ENCODE data around the gene NACAD.

The NACAD gene

GRCh38 chr7:45098983-45099839 is 10.4 kb upstream of the NACAD start:
- in situ Hi-C loops (cut with MboI; ENCODE audit: low sequenced_read_pairs), result no loop called here

- in situ Hi-C loops (cut with MboI; ENCODE audit: low sequenced_read_pairs), result no loop called here
These were observed 4.1 kb upstream of the NACAD start for GRCh38 chr7:45092931-45093235.

DNA sequence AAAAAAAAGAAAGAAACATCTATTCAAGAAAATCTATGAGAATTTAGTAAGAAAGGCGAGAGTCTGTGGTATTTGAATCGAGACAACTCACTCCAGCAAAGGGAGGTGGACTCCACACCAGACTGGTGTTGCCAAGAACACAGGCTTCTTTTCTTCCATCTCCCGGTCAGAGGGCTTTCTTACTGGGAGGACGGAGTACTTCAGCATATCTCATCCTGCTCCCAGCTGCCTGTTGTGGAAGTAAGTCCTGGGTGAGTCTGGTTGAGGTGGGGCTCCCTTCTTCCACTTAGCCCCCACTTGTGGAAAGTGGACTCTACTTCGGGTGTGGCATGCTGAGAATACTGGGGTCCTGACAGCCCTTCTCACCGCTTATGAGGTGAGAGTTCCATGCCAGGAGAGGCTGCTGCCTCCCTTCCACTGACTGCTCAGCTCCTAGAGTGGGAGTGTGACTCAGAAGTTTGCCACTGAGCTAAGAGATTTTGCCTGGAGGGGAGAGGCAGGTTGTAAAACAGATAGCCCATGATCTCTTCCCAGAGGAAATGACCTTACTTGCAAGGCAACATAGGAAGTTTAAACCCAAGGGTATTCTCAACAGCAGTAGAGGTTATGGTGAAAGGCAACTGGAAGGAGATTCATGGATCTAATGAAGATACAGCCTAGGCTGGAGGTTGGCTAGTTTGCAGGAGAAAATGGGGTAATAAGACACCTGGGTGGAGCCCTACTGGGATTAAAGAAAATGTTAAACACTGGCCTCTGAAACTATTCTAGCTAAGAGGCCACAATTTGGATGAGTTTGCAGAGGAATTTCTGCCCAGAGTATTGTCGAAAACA is 3.5 kb upstream of the NACAD start:
- in situ Hi-C loops (cut with MboI; ENCODE audit: low sequenced_read_pairs), result no loop called here

GRCh38 chr7:45089341-45089891 is 647 bp upstream of the NACAD start:
- in situ Hi-C loops (cut with MboI; ENCODE audit: low sequenced_read_pairs), result no loop called here

GRCh38 chr7:45088146-45088701 is 545 bp downstream of the NACAD start:
- in situ Hi-C loops (cut with MboI; ENCODE audit: low sequenced_read_pairs), result no loop called here

- in situ Hi-C loops (cut with MboI; ENCODE audit: low sequenced_read_pairs), result no loop called here
These were observed 1.2 kb downstream of the NACAD start for GRCh38 chr7:45087301-45088145.

DNA sequence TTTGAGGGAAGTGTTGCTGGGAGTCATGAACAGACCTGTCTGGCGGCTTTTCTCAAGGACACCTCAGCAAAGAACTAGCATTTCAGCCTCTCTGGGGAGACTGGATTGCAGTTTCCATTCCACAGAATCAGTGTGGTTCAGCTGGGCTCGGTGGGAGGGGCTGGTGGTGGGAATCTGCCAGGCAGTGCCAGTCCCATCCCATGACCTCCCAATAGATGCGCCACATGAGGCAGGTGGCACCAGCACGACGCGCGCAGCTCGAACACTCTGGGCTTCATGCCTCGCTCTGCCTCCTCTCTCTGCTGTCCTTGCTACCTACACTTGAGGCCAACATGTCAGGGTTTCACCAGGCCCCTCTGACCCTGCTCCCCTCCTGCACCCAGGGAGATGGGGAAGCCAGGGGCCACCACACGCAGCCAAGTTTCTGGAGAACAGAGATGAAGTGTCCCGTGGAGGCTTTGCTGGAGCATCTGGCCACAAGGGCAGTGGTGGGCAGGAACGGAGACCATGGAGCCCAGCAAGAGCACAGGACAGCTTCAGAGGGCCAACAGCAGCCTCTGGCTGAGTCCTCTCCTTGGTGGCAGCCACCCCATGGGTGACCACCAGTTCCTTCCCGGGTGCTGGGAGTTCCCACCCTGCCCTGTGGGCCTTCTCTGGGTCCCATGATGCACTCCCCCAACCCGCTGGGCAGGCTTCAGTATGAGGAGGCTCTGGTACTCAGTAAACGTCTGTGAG is 2.3 kb downstream of the NACAD start:
- in situ Hi-C loops (cut with MboI; ENCODE audit: low sequenced_read_pairs), result no loop called here

DNA sequence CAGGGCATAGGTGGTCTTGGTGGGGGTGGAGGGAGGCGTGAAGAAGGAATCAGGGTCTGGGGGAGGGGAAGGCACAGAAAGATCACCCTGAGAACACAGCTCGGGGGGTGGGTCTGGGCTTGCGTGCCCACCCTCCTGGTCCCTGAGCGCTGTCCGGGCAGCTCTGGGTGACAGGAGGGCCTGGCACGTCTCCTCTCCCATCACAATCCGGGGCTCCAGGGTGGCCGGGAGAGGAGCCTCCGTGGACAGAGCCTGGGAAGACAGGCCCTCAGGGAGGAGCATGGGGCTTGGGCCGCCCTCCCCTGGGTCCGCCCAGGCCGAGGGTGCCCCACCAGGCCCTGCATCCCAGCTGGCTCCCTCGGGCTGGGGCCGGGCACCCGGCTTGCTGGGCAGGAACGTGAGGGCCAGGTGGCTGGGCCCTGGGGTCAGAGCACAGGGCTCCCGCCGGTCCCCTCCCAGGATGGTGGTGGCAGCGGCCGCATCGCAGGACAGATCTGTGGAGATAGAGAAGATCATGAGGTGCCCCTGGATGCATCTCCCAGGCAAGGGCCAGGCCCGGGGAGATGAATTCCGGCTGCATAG is 3.1 kb downstream of the NACAD start:
- in situ Hi-C loops (cut with MboI; ENCODE audit: low sequenced_read_pairs), result no loop called here

DNA sequence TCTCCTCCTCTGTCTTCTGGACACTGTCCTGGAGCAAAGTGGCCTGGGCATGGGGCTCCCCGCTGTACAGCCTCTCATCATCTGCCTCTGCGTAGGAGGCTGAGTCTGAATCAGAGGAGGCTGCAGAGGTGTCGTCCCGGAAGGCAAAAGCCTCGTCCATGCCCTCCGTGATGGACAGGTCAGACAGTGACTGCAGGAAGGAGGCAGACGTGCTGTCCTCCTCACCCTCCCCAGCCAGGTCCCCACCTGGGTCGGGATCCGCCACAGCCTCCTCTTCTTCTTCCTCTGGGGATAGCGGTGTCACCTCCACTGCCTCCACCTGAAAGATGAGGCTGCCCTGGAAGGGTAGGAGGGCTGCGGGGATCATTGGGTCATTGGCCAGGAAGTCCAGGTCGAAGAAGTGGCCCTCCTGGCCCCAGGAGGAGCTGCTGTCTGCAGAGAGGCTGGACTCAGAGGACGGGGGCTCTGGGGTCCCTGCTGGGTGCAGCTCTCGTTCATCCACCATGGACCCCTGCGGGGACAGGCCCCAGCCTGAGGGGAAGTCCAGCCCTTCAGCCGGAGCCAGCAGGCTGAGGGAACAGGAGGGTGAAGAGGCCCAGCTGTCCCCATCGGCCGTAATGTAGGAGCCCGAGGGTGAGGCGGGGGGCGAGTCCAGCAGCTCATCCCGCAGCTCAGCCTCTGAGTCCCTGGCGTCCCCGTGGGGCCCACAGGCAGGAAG is 3.7 kb downstream of the NACAD start:
- in situ Hi-C loops (cut with MboI; ENCODE audit: low sequenced_read_pairs), result no loop called here

DNA sequence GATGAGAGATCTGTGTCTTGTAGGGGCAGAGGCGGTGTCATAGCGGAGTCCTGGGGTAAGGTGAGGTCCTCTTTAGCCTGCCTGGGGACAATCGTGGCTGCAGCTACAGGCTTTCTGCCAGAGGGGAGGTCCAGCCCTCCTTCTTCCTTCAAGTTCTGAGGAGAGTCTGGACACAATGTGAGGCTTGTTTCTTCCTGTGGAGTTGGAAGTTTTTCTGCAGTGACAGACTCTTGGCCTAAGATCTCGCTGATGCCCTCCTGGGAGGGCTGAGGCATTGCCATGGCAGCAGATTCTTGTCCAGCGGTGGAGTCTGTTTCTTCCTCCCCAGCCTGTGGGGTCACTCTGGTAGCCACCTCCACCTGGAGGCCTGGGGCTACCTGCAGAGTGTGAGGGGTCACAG is 4.4 kb downstream of the NACAD start:
- in situ Hi-C loops (cut with MboI; ENCODE audit: low sequenced_read_pairs), result no loop called here

- in situ Hi-C loops (cut with MboI; ENCODE audit: low sequenced_read_pairs), result no loop called here
These were observed 5.9 kb downstream of the NACAD start for GRCh38 chr7:45082831-45083331.

DNA sequence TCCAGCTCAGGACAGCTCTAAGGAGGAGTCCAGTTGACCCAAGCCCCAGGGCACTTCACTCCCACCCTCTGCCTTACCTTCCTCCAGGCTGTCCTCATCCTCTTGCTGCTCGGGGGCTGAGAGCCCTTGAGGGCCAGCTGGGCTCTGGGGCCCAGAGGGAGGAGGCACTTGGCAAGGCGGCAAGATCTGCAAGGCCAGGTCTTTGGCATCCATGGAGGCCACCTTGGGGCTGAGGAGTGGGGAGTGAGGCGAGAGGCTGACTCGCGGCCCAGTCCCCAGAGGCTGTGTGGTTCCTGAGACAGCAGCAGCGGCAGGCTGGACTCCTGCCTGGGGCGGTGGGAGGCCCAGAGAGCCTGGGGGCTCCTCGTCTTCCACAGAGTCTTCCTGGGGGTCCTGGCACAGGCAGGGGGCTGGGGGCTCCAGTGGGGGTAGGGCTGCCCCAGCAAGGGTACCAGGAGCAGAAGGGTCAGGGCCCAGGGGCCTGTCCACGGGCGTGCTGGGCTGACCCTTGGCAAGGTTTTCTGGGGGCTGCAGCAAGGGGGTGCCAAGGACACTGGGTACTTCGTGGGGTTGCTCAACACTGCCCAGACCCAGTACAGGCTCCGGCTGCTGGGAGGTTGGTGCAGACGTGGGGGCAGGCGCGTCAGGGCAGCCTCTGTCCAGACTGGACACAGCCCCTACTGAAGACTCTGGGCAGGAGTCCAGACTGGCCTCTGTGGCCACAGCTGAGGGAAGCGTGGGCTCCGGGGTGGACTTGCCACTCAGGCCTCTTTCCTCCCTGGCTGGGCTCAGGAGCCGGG is 6.5 kb downstream of the NACAD start:
- in situ Hi-C loops (cut with MboI; ENCODE audit: low sequenced_read_pairs), result no loop called here

- in situ Hi-C loops (cut with MboI; ENCODE audit: low sequenced_read_pairs), result no loop called here
These were observed 7.1 kb downstream of the NACAD start for GRCh38 chr7:45081670-45081974.

GRCh38 chr7:45080958-45081669 is 7.7 kb downstream of the NACAD start:
- in situ Hi-C loops (cut with MboI; ENCODE audit: low sequenced_read_pairs), result no loop called here

DNA sequence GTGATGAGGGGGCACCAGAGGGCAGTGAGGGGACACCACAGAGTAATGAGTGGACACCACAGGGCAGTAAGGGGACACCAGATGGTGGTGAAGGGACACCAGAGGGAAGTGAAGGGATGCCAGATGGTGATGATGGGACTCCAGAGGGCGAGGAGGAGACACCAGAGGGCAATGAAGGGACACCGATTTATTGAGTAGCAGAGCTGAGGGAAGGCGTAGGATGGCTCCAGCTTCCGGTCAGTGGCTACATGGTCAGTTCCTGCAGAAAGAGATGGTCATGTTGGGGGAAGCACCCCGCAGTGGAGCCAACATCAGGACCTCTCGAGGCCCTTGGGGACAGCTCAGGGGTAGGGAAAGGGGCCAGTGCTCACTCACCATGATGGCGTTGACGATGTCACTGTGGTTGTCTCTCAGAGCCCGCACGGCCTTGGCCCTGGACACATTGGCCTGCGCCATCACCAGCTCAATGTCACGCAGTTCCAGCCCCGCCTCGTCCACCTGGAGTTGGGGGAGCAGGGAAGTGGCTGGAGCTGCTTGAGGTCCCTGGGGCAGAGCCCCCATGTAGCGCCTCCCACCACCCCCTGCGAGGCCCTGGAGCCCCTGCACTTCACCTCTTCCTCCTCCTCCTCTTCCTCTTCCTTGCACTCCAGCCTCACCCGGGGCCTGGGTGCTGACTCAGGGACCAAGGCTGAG is 8.4 kb downstream of the NACAD start:
- in situ Hi-C loops (cut with MboI; ENCODE audit: low sequenced_read_pairs), result no loop called here

GRCh38 chr7:45078125-45078681 is 10.6 kb downstream of the NACAD start:
- in situ Hi-C loops (cut with MboI; ENCODE audit: low sequenced_read_pairs), result no loop called here

GRCh38 chr7:45077579-45077978 is 11.2 kb downstream of the NACAD start:
- in situ Hi-C loops (cut with MboI; ENCODE audit: low sequenced_read_pairs), result no loop called here
